ENCODE data around the gene PXDN. TPM values are rescaled to one million over a fixed set of nuclear protein-coding genes. Genes with fewer than 3 reads are reported as not detected.
"Not testable (repeated sequence)": the region's sequence is repeated elsewhere in the genome, so short reads cannot be mapped to it uniquely, and the experiment has no call there.

The PXDN gene
- total and polyA plus RNA-seq, 2 donors (not counting 1 experiment from before 2014, with no cell fraction given), result 0.21 to 1.4 TPM

GRCh38 chr2:1679065-1679464 is 65.2 kb downstream of the PXDN start:
- H3K4me1 Mint-ChIP-seq; H3K9ac ChIP-seq (ENCODE audit: low read length); POLR2A ChIA-PET; H4K20me1 ChIP-seq (ENCODE audit: control insufficient read depth, insufficient read depth, low read length, poor library complexity, severe bottlenecking); intact Hi-C loops (cut with micrococcal nuclease); H3K27me3 ChIP-seq (replicated peaks in 1 of 4; ENCODE audit: control extremely low read depth in 1 of 4, control insufficient read depth in 3 of 4, insufficient read depth in 4 of 4, low read length in 3 of 4); H3K27me3 Mint-ChIP-seq; H3K9me3 Mint-ChIP-seq (ENCODE audit: insufficient read depth); H3K36me3 ChIP-seq (replicated peaks in 1 of 2; ENCODE audit: control extremely low read depth in 1 of 2, control insufficient read depth in 1 of 2, extremely low read depth in 1 of 2, insufficient read depth in 2 of 2, low read length in 1 of 2); H2AFZ ChIP-seq (ENCODE audit: insufficient read depth, low read depth, low read length, poor library complexity, severe bottlenecking); H3K27ac ChIP-seq (ENCODE audit: low read length in 2 of 2); H3K79me2 ChIP-seq (ENCODE audit: control insufficient read depth, insufficient read depth, low read length); DNase-seq; H3K4me2 ChIP-seq (replicated peaks; ENCODE audit: low read depth, low read length, poor library complexity, severe bottlenecking); CTCF ChIA-PET; H3K4me3 ChIP-seq (ENCODE audit: control extremely low read depth in 1 of 5, extremely low read depth in 1 of 5, insufficient read depth in 1 of 5, low read depth in 2 of 5, low read length in 4 of 5); H3K4me1 ChIP-seq (ENCODE audit: control insufficient read depth in 2 of 2, insufficient read depth in 2 of 2, low read length in 2 of 2); ATAC-seq (ENCODE audit: low read depth); H3K27ac Mint-ChIP-seq; H3K4me3 Mint-ChIP-seq: not testable (repeated sequence)
- WGBS (ENCODE audit: insufficient coverage), result 100% methylated on average over 6 of the region's 7 CpGs
- peaks cover 0 to 11% (median 0%) of the 10 kb centered on the region in 3 donors for H3K9me3 ChIP-seq (ENCODE audit: control extremely low read depth in 1 of 3, control insufficient read depth in 2 of 3, insufficient read depth in 1 of 3, low read length in 2 of 3)

- WGBS (ENCODE audit: insufficient coverage), result 96% methylated on average over 14 of the region's 14 CpGs
- ChIA-PET POLR2A (no interaction called here), CTCF (no interaction called here)
- TF ChIP-seq EZH2 (IDR thresholded peaks at IDR 0.05; ENCODE audit: borderline replicate concordance, insufficient read depth, low read depth, low read length, poor library complexity, severe bottlenecking), result no peak
- no peak for TF ChIP-seq CTCF (IDR thresholded peaks at IDR 0.05)
- H3K27me3 Mint-ChIP-seq, result no peaks in the 10 kb centered on the region
- intact Hi-C loops (cut with micrococcal nuclease), result no loop called here
- Histone ChIP-seq H3K9me3 (ENCODE audit: control extremely low read depth in 1 of 3, control insufficient read depth in 2 of 3, insufficient read depth in 1 of 3, low read length in 2 of 3) (peaks cover 0 to 11% (median 0%) of the 10 kb centered on the region in 3 donors), H3K27me3 (replicated peaks in 1 of 4; ENCODE audit: control extremely low read depth in 1 of 4, control insufficient read depth in 3 of 4, insufficient read depth in 4 of 4, low read length in 3 of 4) (no peaks in the 10 kb centered on the region), H3K4me3 (ENCODE audit: control extremely low read depth in 1 of 5, extremely low read depth in 1 of 5, insufficient read depth in 1 of 5, low read depth in 2 of 5, low read length in 4 of 5) (no peak overlapping the region), H3K4me1 (ENCODE audit: control insufficient read depth in 2 of 2, insufficient read depth in 2 of 2, low read length in 2 of 2) (no peaks in the 10 kb centered on the region), H3K36me3 (replicated peaks in 1 of 2; ENCODE audit: control extremely low read depth in 1 of 2, control insufficient read depth in 1 of 2, extremely low read depth in 1 of 2, insufficient read depth in 2 of 2, low read length in 1 of 2) (no peaks in the 10 kb centered on the region), H2AFZ (ENCODE audit: insufficient read depth, low read depth, low read length, poor library complexity, severe bottlenecking) (no peak overlapping the region), H3K27ac (ENCODE audit: low read length in 2 of 2) (no peak overlapping the region), H3K4me2 (replicated peaks; ENCODE audit: low read depth, low read length, poor library complexity, severe bottlenecking) (no peak overlapping the region), H3K79me2 (ENCODE audit: control insufficient read depth, insufficient read depth, low read length) (no peaks in the 10 kb centered on the region), H3K9ac (ENCODE audit: low read length) (no peak overlapping the region), H4K20me1 (ENCODE audit: control insufficient read depth, insufficient read depth, low read length, poor library complexity, severe bottlenecking) (no peaks in the 10 kb centered on the region)
- ATAC-seq (ENCODE audit: low read depth) (no peak), DNase-seq (no peak)
- no peak overlapping the region for H3K4me3 Mint-ChIP-seq
- no peaks in the 10 kb centered on the region for H3K4me1 Mint-ChIP-seq
- H3K27ac Mint-ChIP-seq, result no peak overlapping the region
- H3K9me3 Mint-ChIP-seq (ENCODE audit: insufficient read depth), result no peaks in the 10 kb centered on the region
These were observed 65.7 kb downstream of the PXDN start for GRCh38 chr2:1678609-1679008.
